ENCODE results near the gene TTC19.
A peak's percentile ranks its signal among the peaks of the same experiment; 100 is the strongest.

Gene TTC19, protein sequence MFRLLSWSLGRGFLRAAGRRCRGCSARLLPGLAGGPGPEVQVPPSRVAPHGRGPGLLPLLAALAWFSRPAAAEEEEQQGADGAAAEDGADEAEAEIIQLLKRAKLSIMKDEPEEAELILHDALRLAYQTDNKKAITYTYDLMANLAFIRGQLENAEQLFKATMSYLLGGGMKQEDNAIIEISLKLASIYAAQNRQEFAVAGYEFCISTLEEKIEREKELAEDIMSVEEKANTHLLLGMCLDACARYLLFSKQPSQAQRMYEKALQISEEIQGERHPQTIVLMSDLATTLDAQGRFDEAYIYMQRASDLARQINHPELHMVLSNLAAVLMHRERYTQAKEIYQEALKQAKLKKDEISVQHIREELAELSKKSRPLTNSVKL

DNA sequence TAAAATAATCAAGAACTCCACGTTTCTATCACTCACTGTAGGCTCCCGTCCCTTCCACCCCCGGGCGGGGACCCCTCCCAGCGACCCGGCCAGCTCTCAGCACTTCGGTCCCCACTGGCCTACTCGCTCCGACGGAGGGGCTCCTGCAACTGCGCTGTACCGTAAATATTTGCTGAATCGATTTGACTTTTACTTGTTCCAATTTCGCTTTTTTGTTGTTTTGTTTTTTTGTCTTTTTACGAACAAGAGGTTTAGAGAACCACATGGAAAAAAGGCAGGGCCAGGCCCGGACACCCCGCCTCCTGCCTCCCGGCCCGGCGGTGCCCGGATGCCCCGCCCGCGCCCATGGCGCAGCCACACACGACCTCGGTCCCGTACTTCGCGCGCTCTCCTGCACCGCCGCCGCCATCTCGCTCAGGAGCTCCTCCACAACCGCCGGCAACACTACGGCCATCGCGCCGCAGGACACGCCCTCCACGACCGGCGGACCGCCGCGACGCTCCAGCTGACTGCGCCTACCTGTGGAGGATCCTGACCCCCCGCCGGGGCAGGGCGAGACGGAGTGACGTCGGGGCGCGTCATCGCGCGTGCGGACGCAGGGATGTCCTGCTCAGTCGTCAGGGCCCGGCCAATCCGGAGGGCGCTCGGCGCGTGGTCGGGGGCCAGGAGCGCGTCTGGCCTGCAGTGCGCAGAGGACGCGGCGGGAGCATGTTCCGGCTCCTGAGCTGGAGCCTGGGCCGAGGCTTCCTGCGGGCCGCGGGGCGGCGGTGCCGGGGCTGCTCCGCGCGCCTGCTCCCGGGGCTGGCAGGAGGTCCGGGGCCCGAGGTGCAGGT, at the start of gene TTC19, which contains the start of gene ZSWIM7:
TTC19 (plus strand) TSS at position 684 of the 833 bp plus-strand sequence; CDS start at position 709, 25 bp downstream.
ZSWIM7 (minus strand) TSS at position 564 of the 833 bp plus-strand sequence; CDS start at position 454, 110 bp downstream.
- DNase-seq (ENCODE audit: low spot score): peak; percentile 100

DNA sequence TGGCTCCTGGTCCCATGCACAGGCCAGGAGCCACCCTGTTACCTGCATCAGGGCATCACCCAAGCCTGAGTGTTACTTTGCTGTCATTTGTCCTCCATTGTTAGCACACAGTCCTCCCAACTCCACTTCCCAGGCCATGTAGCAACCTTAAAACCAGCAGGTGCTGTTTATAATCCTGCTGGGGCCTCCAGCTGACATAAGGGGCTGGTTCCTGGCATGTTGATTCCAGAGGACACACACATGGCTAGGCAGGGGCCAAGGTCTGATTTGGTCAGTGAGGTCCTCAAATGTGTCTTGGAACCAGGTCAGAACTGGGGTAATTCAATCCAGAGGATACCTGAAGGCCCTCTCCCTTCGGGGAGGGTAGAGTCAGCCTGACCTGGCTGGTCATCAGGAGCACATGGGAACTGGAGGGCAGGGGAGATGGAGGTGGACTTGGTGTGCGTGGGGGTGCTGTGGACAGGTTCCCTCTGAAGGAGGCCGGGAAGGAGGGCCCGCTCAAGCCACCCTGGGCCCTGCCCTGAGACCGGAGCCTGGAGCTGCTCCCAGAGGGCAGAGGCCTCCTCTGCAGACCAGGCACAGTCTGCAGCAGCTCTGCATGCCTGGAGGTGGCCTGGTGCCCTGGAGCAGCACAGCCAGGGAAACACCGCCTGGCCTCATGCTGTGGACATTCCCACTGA, 48.1 kb upstream of the TTC19 start:
- no peak for DNase-seq (ENCODE audit: low spot score)

DNA sequence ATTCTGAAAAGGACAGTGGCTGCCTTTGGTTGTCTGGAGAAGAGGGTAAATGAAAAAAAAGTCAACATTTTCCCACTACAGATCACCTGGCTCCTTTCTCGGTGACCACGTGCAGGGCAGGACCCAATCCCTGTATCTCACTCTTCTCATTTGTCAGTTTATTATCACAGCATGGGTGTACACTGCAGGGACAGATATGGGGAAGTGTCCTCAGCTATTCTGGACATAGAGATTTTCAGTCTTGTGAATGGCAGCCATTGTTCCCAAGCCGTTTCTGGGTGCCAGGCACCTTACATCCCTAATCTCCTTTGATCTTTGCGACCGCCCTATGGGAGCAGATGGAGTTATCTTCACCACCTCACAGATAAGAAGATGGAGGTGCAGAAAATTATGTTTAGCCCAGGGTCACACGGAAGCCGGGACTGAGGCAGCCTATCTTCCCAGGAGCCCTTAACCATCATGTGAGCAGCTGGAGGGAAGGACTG, 47.5 kb upstream of the TTC19 start:
- no peak for DNase-seq (ENCODE audit: low spot score)

DNA sequence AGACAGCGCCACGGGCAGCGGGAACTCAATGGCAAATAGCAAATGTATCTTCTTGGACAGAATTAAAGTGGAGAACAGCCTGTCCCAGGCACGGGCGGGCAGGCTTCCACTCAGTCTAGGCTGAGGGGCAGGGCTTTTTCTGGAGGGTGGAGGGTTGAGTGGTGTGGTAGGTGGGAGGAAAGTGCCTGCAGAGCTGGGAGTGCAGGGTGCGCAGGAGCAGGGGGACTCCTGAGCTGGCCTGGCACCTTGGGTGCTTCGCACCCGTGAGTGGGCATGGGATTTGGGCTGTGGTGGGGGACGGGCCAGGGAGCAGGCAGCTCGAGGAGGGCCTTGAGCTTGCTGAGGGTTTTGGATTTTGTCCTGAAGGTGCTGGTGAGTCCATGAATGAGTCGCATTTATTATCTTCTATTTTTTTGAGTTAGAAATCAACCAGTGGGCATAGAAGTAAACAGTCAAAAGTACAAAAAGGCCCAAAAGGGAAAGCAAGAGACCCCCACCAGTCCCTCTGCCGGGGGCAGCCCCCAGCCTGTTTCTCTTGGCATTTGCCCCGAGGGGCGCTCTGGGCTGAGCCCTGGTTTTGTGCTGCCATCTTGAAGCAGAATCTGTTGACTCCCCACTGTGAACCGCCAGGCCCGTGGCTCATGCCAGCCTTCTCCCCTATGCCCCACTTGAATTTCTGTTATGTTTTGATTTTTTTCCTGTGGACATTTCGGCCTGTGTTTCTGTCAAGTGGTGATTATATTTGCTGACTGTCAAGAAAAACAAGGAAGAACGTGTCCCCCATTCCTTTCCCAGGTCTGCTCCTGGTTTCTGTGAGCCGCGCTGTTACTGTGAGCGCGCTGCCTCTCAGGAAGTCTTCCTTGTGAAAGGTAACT, 46.5 kb upstream of the TTC19 start:
- DNase-seq (ENCODE audit: low spot score): no peak

DNA sequence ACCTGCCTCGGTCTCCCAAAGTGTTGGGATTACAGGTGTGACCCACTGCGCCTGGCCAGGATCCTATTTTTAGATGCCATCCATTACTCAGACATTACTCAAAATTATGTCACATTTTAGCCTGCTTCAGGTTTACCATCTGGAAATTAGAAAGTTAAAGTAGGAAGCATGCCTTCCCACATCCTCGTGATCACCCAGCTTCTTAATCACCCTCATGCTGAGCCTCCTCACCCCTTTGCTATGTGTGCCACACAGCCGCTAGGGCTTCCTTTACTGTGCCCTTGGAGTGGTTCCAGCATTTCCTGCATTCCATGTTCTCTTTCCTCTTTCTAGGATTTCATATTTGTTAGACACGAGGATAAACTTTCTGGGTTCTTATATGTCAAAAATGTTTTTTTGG, 45.4 kb upstream of the TTC19 start:
- DNase-seq (ENCODE audit: low spot score): no peak

DNA sequence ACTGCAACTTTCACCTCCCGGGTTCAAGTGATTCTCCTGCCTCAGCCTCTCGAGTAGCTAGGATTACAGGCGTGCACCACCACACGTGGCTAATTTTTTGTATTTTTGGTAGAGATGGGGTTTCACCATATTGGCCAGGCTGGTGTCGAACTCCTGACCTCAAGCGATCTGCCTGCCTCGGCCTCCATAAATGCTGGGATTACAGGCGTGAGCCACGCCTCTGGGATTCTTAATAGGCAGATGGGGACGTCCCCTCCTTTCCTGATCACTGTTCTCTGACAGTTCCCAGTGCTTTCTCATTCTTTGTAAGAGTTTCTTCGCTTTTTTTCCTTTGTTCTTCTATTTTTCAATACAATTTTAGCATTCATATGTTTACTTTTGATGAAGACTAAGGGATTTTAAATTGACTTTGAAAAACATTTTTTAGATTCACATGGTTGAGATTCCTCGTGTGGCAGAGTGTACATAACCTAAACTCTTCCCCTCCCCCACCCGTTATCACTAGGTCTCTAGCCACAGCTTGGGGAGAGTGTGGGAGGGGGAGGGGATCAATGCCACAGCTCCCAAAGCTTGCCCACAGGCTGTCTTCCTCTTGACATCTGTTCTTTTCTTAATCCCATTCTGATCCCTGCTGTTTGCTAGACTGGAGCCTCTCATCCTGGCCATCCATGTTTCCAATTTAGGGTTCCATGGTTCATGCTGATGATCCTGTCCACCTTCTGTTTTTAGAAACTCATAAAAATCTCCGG, 43.7 kb upstream of the TTC19 start:
- no peak for DNase-seq (ENCODE audit: low spot score)

DNA sequence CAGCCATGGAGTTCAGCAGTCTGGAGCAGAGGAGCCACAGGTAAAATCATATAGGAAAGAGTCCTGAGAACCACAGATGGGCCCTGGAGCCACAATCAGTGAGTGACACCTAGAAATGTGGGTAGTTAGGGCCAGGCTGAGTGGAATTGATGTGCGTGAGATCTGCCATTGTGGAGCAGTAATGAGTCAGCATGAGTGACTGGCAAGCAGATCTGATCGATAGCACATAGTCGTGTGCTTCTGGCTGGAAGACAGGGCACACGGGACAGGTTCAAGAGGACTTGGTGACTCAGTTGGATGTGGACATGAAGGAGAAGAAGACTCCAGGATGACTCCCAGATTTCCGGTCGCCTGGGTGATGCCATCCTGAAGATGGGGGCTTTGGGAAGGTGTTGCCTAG, 42.4 kb upstream of the TTC19 start:
- no peak for DNase-seq (ENCODE audit: low spot score)

DNA sequence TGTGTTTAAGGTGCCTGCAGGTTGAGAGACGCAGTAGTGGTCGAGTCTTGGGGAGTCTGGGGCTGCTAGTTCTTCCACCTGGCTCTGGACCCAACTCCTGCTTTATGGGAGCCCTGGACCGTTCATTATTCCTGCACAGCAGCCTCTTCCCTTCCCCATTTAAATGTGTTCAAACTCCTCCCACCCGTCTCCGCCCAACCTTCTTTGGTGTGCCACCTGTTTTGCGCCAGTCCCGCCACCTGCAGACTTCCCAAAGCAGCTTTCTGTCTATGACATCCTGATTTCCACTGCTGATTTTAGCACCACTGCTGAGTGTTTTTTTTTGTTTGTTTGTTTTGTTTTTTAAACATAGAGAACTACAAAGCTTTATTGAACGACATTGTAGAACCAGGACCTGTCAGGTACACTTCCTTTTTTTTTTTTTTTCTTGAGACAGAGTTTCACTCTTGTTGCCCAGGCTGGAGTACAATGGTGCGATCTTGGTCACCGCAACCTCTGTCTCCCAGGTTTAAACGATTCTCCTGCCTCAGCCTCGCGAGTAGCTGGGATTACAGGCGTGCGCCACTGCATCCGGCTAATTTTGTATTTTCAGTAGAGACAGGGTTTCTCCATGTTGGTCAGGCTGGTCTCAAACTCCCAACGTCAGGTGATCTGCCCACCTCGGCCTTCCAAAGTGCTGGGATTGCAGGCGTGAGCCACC, 41.9 kb upstream of the TTC19 start:
- no peak for DNase-seq (ENCODE audit: low spot score)

DNA sequence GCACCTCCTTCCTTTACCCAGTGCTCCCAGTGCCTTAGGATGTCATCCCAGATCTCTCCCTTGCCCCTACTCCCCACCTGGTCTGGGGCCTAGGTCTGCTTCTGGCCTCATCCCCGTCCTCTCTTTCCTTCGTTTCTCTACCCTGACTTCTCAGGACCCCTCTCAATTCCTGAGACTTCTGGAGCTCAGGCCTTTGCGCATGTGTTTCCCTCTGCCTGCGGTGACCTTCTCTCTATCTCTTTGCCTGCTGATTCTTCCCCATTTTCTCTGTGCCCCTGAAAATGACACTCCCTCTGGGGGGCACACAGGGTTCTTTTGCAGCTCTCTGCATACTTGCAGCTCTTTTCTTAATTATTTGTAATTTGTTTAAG, 41.2 kb upstream of the TTC19 start:
- no peak for DNase-seq (ENCODE audit: low spot score)

DNA sequence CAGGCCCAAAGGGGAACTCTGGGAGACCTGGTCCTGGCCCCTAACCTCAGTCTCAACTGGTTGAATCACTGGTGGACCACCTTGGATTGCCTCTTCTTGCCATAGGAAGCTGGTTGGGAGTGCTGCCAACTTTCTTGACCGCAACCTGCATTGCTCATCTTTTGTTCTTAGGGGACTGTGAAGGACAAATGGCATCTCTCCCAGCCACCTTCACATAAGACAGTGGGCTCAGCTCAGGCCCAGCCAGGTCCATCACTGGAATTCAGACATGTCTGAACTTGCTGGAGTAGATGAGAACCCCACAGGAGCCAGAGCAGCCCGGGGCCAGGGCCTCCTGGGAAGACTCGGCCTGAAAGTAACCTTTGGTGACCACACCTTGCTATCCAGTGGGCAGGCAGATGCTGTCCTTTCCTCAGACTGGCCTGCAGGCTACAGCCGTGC, 35.9 kb upstream of the TTC19 start:
- no peak for DNase-seq (ENCODE audit: low spot score)

DNA sequence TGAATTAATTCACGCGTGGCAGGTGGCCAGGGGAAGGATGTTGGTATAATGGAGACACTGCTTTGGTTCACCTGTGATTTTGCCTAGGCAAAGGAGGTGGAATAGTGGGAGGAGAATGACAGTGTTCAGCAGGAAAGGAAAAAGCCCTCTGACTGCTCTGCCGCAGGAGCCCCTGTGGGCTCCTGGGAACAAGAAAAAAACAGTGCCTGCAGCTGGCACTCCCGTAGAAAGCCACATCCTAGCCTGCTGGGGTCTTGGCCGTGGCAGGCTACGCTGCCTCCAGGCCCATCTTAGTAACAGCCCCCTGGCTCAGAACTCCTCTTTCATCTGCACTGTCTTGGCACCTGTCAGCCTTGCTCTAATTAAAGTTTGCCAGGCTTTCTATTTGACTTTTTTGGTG, 34.1 kb upstream of the TTC19 start:
- DNase-seq (ENCODE audit: low spot score): no peak

DNA sequence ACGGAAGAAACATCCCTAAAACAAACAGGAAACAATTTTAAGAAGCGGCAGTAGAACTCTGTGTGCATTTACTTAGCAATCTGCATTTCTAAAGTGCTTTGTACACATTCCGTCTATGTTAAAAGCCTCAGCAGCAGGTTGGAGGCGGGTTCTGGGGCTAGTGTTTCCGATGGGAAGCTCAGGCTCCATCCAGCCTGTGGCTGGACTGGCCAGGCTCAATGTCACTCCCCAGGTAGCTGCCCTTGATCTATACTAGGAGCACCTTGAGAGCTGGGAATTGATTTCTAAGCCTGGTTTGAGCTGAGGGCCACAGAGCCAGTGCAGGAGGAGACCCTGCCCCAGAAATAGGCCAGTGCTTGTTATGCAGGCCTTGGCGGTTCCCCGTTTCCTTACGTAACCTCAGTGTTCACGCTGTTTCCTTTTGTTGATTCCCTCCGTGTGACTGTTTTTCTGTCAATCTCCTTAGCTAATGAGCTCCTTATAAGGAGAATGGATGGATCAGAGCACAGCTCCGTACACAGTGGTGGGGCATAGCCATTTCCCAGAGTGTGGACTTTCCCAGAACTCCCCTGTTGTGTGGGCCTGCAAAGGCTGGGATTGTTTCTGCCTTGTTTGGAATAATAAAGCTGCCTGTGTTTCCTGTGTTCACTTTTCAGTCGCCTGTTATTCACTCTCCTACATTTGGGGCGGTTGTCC, 33.3 kb upstream of the TTC19 start:
- DNase-seq (ENCODE audit: low spot score): peak; percentile 68

DNA sequence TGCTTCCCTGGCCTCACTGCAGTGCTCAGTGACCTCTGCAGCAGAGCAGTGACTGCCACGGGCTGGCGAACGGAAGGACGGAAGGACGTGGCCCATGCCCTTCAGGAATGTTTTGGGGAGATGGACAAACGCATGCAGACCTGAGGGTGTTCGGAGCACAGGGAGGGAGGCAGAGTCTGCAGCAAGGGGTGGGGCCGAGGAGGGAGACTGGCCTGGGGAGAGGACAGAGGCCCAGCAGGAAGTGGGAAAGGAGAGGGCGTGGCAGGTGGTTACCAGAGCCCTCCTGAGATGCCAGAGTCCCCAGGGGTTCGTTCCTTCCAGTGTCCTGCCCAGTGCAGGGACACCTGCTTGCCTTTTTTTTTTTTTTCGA, 32.8 kb upstream of the TTC19 start:
- DNase-seq (ENCODE audit: low spot score): no peak

DNA sequence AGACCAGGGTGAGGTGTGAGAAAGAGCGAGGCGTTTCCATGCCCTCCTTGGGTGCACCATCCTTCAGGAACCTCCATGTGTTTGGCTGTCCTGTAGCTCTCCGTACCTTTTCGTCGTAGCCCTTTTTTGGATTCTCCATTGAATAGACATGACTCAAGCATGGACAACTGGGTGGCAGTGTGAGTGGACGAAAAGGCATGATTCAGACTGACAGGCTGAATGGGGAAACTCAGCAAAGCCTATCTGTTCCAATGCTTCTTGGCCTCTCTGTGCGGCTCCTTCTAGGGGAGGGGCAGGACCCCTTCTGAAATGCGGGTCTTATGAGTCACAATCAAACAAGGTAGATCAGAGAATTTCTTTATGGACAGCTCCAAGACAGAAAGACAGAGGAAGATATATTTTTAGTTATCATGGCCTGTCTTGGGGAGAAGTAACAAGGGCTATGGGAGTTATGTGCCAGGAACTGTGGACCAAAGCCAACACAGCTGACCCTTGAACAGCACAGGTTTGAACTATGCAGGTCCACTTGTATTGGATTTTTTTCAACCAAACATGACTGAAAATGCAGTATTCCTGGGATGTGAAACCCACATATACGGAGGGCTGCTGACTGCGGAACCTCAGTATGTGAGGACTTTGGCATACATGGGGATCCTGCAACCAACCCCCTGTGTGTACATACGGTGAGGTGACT, 31.8 kb upstream of the TTC19 start:
- no peak for DNase-seq (ENCODE audit: low spot score)

DNA sequence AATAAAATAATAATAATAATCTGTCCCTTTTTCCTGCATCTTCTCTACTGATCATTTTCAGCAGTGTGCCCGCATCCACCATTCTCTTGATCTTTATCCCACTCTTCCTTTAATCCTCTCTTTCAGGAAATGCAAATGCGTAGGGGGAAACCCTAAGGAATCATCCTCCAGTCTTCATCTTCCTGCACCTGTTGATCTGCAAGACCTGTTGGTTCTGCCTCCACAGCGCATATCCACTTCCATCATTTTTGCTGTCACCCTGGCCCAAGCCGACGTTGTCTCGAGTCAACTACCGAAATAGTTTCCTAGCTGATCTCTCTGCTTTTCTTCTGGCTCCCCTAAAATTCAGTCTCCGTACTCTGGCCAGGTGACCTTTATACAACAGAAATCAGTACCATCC, 30.2 kb upstream of the TTC19 start:
- no peak for DNase-seq (ENCODE audit: low spot score)

DNA sequence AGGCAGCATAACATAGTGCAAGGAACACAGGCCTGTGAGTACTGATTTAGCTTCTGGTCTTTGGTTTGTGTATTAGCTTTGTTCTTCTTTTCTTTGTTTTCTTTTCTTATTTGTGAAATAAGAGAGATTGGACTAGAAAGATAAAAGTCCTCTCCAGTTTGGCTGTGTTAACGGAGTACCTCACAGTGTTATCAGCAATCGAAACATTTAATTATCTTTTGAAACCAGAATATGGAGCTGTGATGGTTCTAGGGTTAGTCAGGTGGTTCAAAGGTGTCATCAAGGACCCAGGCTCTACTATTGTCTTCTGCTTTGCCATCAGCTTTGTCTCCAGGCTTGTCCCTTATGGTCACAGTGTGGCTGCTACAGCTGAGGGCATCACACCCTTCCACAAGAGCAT, 29.1 kb upstream of the TTC19 start:
- DNase-seq (ENCODE audit: low spot score): no peak

DNA sequence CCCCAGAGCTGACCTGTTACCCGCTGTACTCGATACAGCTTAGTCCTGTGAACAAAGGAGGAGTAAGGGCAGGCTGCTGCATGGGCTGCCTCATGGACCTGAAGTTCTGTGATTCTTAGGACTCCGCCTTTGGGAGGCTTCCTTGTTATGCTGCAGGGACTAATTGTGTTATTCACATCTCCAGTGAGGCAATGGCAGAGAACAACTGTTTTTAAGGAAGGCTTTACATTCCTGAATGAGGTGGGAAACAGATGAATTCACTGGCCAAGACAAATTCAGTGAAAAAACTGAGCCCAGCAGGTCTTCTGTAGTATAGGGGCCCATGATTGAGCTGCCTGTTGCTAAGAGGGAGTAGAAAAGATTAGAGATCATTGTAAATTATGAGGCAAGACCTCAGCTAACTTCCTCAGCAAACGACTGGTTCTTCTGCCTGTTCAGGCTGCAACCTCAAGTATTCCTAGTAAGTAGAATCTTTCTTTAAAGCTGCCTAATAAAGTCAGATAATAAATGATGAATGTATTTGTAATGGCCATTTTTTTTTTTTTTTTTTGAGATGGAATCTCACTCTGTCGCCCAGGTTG, 28.4 kb upstream of the TTC19 start:
- no peak for DNase-seq (ENCODE audit: low spot score)

DNA sequence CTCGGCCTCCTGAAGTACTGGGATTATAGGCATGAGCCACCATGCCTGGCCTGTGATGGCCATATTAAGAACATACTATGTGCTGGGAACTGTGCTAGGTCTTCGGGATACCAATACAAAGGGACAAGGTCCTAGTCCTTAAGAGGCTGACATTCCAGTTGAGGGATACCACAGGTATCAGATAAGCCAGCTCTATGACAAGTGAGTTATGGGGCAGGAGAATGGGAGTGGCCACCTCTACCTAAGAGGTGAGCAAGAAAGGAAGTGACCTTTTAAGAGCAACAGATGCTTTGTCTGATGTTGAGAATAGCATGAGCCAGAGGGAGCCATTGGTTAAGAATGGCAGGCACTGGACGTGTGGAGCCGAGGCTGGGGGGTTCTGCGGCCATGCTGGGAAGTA, 27.7 kb upstream of the TTC19 start:
- no peak for DNase-seq (ENCODE audit: low spot score)
